Right renal pelvis (tissue), 4 donors: ENCODE data around the gene ZNF462. TPM values are rescaled to one million over a fixed set of nuclear protein-coding genes. Genes with fewer than 3 reads are reported as not detected.

Experiments used
- DNase-seq, 4 donors: peaks; one replicate each; pipeline ENCODE4 v3.0.0-alpha.2; 2013; ENCODE audit warnings: low read depth in 4 of 4, low spot score in 3 of 4, missing footprints in 1 of 4
- polyA plus RNA-seq, 4 donors: library from polyadenylated mRNA; unstranded; fragments of 120-200 nt; gene quantifications; one replicate each; pipeline ENCODE4 v1.2.1, GENCODE V29; 2013; ENCODE audit not compliant: insufficient read length in 4 of 4

ZNF462 gene
- polyA plus RNA-seq, 4 donors, result 20.0 to 25.1 (median 21.1) TPM

DNA sequence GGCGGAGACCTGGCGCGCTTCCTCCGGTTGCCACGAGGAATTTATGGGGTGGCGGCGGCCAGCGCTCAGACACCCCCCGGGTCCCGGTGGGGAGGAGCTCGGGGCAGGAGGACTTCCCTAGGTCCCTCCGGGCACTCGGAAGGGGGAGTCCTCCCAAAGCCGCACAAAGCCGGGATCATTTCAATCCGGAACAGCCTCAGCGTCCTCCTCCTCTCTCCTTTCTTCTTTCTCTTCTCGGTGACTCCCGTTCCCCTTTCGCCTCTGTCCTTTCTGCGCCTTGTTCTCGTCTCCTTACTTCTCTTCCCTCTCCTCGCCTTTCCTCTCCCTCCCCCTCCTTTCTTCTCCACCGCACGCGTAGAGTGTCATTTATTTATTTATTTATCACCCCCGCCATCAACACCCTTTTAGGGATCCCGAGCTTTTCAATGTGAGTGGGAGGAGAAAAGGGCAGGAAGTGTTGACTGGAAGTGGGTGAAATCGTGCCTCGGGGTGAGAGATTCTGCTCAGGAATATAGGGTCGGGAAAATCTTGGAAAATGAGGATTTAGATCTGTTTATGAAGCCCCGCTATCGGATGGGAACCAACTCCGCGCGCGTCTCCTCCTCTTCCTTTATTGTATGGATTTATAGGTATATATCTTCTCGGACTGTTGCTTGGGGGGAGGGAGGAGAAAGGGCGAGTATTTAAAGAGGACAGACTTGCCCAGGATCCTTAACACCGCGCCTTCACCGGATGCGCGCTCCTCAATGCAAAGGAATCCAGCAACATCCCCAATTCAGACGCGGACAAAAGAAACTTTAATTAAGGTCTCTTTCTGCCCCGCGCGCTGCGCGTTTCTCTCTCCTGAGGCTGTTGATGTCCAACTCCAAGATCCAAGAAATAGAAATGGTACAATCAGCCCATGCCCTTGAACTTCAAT, 2.0 kb upstream of the ZNF462 start:
- peak in 2 of 4 donors; percentile 54 to 57 for DNase-seq

DNA sequence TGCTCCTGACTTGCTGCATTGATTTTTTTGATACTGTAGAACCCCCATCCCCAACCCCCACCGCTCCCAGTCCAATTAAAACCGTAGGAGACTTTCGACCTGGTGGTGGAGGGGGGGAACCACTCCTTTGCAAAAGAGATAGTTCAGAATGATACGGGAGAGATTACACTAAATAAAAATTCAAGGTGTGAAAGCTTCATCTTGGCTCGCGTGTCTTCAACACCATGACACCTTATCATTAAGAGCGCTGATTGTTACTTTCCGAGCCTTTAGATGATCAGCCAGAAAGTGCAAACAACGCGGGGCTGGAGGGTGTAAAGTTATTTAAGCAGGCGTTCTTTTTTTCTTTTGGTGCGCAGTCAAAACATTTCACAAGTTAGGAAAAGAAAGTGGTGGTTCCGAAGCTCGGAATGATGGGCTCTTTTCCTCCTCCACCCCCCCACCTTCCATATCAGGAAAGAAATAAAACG, 1.3 kb upstream of the ZNF462 start:
- DNase-seq, result no peak

DNA sequence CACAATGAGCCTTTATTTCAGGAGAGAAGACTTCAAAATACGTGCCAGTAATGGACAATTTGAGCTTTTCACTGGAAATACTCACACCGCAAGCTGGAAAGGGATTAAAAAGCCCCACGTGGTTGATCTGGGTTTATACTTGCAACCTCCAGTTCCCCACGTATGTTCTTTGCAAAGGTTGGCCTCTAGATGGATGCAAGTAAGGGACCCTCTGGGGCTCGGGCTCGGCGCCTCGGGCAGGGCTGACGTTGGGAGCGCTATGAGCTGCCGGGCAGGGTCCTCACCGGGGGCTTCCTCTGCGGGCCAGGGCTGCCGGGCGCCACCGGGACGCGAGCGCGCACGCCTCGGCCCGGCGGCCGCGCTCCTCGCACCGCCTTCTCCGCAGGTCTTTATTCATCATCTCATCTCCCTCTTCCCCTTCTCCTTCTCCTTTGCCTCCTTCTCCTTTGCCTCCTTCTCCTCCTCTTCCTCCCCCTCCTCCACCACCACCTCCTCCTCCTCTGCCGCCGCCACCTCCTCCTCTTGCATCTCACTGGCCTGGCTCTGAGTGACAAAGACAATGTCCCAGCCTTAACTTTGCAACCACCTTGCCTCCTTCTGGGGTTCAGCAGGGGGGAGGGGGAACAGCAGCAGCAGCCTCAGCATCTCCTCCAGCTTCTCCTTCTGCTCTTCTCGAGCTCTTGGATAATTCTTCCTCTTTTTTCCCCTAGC, 701 bp upstream of the ZNF462 start:
- DNase-seq, result peak in 2 of 4 donors; percentile 53 to 59

DNA sequence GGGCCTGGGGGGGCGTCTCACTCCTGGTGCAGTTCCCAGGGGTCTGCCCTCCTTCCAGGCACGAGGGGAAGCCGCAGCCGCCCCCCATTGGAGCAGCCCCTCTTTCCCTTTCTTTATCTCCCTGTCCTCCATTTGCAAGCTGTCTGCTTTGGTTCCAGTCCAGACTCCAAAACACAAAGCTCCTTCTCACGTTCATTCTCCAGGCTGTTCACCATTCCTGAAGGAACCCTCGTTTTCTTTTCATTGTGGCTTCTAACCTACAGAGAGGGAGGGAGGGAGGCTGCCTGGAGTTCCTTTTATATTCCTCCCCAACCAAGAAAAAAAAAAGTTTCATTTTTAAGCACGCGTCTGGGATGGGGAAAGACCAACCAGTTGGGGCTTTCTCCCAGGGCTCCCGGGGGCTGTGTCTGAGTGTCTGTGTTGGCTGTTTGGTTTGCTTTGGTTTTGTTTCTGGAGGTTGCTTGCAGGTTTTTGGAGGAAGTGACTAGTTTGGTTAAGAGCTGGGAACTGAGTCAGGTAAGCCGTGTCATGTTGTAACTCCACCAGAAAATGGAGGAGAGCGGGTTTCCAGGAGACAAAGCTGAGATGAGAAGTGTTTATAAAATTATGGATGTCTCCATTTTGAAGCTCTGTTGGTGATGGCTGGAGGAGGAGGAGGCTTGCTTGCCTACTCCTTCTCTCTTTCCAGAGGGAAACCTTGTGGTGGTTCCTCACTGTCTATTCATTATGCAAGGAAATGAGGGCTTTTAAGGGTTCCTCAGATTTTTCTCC, 1.6 kb downstream of the ZNF462 start:
- peak in 1 of 4 donors; percentile 32 for DNase-seq

- no peak for DNase-seq
Observed at GRCh38 chr9:106866243-106866642, 3.3 kb downstream of the ZNF462 start.

DNA sequence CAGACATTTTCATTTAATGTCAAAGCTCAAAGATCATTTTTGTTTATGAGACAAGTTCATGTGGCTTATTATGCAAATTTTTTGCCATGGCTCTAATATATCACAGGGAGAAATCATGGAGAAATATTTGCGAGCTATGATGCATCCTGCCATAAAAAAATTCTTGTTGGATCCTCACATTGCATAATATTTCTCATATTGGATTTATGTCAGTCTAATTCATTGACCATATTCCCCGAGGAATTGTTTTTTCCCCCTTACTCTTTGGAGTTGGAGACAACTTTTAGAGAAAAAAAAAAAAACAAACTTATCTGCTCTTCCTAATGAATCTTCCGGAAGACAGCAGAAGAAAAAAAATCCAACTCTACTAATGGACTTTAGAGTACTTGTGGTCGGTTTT, 4.3 kb downstream of the ZNF462 start:
- DNase-seq, result no peak

- no peak for DNase-seq
Observed at GRCh38 chr9:106868087-106868486, 5.1 kb downstream of the ZNF462 start.

DNA sequence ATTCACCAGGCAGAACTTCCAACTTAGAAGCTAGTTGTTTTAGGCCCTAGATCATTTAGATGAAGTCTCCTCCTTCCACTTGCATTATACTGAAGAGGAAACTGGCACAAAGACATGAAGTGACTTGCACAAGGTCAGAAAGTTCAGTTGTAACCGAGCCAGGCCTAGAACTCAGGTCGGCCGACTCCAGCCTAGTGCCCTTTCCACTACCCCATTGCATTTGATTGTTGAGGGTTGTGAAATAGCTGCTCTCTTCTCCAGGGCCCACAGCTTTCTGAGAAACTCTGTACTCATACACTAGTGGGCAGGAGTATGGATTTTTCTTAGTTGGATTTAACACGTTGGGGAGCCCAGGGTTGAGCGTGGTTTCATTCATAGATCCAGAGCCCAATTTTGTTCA, 5.6 kb downstream of the ZNF462 start:
- no peak for DNase-seq

DNA sequence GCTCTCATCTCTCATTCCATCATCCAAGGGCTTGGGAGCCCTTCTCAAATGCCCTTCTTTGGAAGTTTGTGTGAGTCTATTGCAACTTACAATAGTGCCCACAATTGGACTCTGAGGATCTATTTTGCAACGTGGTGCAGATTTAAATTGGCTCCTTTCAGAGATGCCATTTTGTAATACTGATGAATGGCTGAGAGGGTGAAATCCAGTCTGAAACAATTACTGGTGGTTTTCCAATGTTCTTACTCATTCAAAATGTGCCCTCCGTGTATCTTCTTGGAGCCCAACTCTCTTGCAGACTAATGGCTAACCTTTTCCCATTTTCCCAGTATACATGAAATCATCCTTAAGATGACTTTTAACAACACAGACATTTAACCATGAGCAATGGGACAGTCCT, 6.1 kb downstream of the ZNF462 start:
- DNase-seq, result no peak

- no peak for DNase-seq
Observed at GRCh38 chr9:106869458-106869857, 6.5 kb downstream of the ZNF462 start.

DNA sequence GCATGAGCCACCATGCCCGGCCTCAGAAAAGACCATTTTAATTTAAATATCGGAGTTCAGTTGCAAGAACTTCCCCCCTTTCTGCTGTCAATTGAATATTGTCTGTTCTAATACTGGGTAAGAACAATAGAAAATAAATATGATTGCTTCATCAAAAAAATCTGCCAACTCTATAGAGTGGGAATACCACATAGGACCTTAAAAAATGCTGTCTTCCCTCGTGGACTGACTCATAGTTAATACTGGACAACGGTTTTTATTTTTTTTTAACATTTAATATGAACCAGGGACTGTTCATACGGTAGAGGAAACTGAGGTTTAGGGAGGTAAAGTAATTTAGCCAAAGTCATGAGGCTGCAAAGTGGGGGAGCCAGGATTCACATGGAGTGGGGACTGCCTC, 9.7 kb downstream of the ZNF462 start:
- DNase-seq, result no peak

DNA sequence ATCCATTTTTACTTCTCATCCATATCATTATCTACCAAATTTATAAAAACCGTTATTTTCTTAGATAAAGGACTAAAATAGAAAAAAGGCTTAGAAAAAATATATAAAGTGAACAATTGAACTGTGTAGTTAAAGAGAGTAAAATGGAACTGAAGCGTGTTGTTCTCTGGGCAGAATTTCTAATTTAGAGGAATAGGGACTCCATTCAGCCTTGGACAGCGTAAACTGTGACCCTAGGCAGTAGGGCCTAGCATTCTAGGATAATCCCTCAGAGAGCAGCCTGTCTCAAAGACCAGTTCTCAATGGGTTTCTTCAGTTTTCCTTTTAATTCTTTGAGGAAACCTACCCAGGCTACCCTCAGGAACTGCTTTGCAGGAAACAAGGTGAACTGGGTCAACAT, 11.1 kb downstream of the ZNF462 start:
- no peak for DNase-seq

DNA sequence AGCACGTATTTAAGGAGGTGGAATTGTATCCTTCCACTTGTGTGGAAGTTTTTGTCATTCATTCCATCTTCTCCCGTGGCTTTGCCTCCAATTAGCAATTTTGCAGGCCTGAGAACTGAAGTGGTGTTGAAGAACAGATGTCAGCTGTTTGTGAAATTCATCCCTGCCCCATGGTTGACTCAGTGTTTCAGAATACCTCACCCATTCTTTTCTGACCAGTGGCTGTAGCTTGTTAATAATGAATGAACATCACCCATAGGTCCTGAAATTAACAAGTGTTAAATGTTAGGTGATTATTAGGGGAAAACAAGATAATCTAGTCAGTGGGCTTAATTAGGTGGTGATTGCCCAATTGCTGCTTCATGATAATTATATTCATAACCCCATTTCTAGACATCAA, 11.7 kb downstream of the ZNF462 start:
- no peak for DNase-seq

- no peak for DNase-seq
Observed at GRCh38 chr9:106875529-106875928, 12.6 kb downstream of the ZNF462 start.

DNA sequence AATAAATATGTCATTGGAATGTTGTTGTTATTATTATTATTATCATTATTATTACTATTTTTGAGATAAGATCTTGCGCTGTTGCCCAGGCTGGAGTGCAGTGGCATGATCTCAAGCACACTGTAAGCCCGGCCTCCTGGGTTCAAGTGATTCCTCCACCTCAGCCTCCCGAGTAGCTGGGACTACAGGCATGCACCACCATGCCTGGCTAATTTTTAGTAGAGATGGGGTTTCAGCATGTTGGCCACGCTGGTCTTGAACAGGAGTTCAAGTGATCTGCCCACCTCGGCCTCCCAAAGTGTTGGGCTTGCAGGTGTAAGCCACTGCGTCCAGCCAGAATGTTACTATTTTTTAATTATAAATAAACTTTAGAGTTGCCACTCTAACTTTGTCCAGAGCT, 14.4 kb downstream of the ZNF462 start:
- no peak for DNase-seq

GRCh38 chr9:106878081-106878837, 15.3 kb downstream of the ZNF462 start:
- no peak for DNase-seq

GRCh38 chr9:106878934-106879333, 16.0 kb downstream of the ZNF462 start:
- DNase-seq, result peak in 3 of 4 donors; percentile 28 to 67 (median 58)

GRCh38 chr9:106879439-106879882, 16.5 kb downstream of the ZNF462 start:
- no peak for DNase-seq

GRCh38 chr9:106880081-106880480, 17.1 kb downstream of the ZNF462 start:
- no peak for DNase-seq

DNA sequence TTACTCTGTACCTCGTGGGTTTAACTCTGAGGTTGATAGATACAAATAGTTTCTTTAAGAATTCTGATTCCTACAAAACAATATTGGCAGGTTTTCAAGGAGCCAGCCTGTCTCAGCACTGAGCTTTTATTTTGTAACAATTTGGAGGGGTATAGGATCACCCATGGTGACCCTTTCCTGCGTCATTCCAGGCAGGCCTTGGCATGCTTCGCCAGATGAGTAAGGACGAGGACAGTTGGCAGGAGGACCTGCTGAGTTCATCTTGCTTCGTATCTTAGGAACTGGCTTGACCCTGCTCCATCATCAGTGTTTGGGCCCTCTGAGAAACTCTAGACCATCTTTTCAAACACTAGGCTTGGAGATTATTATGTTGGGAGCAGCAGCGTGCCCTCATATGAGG, 17.9 kb downstream of the ZNF462 start:
- no peak for DNase-seq
